NCI-H1930 (cell line): ENCODE results near the gene CPNE6.
A peak's percentile ranks its signal among the peaks of the same experiment; 100 is the strongest.

Experiments used
- DNase-seq, 2 experiments: peaks; one replicate each; lab custom pipeline; 2025; lab: John Stamatoyannopoulos, UW

CPNE6 gene

GRCh38 chr14:24054646-24055045, 16.7 kb upstream of the CPNE6 start:
- no peak for DNase-seq

DNA sequence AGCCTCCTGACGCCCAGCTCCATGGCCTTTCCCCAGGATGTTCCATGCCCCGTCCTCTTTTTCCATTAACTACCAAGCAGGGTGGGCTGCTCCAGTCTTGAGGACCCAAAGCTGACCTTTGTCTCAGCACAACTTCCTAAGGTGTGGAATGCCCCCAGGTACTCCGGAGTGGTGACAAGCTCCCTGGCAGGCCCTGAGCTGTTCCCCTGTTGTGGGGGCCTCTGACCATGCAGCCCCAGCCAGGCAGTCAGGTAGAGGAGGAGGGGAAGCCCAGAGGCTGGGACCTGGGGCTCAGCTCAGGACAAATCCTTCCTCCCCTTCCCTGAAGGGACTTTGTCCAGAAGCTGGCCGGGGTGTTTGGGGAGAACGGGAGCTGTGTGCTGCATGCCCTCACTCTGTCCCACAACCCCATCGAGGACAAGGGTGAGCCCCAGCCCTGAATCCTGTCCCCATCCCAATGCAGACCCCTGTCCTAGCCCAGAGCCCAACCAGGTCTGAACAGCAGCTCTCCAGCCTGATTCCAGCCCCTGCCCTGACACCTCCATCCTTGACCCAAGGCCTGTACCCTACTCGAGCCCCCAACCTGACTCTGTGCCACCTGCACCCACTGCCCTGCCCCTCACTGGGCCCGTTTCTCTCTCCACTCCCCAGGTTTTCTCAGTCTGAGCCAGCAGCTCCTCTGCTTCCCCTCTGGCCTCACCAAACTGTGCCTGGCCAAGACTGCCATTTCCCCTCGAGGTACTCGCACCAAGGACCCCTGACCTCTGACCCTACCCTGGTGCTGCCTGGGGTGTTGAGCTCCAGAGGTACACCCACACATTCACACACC, 15.2 kb upstream of the CPNE6 start:
- DNase-seq: no peak

DNA sequence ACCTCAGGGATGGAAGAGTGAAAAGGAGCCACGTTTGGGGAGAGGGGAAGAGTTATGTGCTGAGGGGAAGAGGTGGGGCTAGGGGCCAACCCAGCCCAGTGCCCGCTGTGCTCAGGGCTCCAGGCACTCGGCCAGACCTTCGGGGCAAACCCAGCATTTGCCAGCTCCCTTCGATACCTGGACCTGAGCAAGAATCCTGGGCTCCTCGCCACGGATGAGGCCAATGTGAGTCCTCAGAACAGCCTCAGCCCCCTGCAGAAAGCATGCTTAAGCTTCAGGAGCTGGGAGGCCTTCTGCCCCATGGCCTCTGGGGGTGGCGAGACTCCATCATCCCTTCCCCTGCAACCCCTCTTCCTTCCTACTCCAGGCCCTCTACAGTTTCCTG, 14.6 kb upstream of the CPNE6 start:
- DNase-seq: no peak

DNA sequence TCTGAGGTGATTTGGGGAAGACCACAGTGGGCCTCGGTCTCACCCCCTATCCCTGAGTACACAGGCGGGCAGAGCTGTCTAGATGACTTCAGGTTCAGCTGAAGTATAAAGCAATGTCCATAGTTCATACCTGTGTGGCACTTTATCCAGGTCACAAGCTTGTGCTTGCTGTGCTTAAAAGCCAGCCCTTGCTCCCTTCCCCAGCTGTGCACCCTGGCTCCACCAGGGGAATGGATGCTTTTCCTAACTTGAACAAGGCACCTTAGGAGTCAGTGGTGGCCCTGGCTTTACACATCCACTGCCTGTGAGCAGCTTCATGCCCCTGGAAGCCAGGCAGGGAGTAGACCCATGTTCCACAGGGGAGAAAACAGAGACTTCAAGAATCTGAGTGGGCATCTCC, 14.1 kb upstream of the CPNE6 start:
- DNase-seq: no peak

GRCh38 chr14:24057867-24058259, 13.5 kb upstream of the CPNE6 start:
- no peak for DNase-seq

DNA sequence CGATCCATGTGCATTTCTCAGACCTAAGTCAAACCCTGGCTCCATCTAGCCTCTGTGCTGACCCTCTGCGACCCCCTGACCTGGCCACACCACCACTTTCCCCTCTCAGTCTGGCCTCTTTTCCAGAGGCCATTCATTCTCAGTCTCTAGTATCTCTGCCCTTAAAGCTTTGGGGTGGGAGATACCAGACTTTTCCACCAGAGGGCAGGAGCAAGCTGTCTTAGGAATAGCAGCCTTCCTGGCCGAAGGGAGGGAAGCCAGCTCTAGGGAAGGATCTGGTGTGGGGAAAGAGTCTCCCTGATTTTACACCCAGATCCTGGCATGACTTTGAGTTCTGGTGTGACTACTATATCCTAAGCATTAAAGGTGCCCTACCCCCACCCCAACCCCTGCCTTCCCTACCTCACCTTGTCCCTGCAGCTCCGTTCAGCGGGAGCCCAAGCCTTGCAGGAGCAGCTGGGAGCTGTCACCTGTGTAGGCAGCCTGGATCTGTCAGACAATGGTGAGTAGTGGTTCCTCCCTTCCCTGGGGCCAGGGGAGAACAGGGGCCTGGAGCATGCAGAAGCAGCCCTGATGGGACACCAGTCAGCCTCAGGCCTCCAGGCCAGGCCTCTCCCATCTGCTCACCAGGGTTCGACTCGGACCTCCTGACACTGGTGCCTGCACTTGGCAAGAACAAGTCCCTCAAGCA, 13.0 kb upstream of the CPNE6 start:
- peak in 1 of 2 experiments; percentile 33 for DNase-seq

- no peak for DNase-seq
Observed at GRCh38 chr14:24058951-24059475, 12.3 kb upstream of the CPNE6 start.

GRCh38 chr14:24059841-24060388, 11.4 kb upstream of the CPNE6 start:
- no peak for DNase-seq

DNA sequence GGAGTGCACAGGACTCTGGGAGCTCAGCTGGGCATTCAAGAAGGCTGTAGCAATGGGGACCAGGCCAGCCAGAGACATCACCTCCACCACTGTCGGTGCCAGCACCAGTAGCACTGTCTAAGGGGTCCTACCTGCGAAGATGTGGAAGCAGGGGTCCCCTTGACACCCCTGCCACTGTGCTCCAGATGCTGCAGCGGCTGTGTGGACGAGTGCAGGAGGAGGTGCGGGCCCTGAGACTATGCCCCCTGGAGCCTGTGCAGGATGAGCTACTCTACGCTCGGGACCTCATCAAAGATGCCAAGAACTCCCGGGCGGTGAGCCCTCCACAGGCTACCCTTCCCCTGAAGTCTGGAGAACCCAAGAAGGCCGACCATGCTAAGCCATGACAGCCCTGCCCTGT, 10.9 kb upstream of the CPNE6 start:
- DNase-seq: no peak

DNA sequence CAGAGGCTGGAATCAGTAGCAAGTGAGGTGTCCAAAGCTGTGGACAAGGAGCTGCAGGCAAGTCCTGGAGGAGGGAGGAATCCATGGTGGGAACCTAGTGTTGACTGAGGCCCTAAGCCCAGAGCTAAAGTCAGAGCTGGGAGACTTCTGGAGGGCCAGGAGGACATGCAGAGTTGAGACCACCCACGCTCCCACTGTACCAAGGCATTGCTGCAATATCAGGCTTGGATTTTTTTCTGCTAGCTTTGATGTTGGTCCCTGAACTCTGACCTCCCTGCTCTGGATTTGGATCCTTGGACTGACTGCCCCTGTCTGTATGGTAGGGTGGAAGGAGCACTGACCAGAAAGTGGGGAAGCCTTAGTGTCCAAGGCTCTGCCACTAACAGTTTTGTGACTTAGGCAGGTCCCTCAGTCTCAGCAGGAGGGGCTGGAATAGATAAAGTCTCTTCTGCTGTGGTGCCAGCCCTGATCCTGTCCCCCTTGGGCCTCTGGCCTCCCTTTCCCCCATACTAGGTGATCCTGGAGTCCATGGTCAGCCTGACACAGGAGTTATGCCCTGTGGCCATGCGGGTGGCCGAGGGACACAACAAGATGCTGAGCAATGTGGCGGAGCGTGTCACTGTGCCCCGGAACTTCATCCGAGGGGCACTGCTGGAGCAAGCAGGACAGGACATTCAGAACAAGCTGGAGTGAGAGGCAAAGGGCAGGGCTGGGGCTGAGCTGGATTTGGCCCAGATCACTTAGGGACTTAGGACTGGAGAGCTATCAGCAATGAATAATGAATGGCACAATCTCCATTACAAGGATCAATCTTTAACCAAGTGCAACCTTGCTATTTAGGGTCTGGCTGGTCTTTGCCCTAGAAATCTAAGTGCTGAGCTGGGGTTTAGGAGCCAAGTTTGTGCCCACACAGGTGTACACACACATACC, 10.1 kb upstream of the CPNE6 start:
- no peak for DNase-seq

GRCh38 chr14:24062216-24062980, 9.0 kb upstream of the CPNE6 start:
- no peak for DNase-seq

DNA sequence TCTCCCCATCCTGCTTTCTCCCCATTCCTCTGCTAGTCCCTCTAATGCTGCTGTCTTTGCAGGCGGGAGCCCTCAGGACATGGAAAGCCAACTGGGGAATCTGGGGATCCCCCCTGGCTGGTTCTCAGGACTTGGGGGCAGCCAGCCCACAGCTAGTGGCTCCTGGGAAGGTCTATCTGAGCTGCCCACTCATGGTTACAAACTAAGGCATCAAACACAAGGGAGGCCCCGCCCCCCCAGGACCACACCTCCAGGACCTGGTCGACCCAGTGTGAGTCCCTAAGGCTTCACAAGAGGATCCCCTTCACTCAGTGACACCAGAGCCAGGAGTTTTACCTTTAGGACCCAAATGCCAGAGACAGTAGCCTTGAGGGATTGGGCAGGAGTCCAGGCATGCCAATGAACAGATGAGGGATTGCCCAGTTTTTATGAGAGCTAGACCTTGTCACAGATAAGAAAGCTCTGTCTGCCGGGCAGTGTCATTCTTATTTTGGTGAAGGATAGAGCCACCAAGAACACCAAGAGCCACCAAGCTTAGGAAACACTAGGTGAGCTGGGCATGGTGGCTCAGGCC, 8.0 kb upstream of the CPNE6 start:
- DNase-seq: no peak

DNA sequence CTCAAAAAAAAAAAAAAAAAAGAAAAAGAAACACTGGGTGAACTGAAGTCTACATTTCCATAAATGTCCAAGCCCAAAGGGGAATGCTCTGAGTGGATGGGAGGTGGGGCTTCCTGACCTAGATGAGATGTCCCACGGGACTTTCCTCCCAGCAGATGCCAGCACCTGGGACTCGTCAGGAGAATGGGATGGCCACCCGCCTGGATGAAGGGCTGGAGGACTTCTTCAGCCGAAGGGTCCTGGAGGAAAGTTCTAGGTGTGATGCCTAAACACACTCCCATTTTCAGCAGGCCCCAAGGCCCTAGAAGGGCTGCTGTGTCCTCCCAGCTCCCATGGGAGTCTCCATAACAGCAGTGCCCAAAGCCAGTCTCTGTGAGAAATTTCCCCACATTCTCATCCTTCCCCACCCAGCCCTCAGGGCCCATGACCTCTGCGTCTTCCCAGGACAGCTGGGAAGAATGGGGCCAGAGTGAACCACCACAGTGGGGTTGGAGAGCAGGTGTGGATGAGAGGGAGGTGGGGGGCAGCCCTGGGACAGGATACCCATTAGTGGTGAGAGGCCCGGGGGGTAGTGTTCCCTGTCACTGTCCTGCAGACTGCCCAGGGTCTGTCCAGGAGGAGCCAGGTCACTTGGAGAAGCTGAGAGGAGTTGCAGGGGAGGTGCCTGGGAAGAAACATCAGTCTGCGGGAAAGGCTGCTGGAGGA, 7.1 kb upstream of the CPNE6 start:
- DNase-seq: no peak

GRCh38 chr14:24064856-24065255, 6.5 kb upstream of the CPNE6 start:
- no peak for DNase-seq

GRCh38 chr14:24065408-24065807, 6.0 kb upstream of the CPNE6 start:
- DNase-seq: no peak

- DNase-seq: no peak
Observed at GRCh38 chr14:24066496-24067132, 4.7 kb upstream of the CPNE6 start.

DNA sequence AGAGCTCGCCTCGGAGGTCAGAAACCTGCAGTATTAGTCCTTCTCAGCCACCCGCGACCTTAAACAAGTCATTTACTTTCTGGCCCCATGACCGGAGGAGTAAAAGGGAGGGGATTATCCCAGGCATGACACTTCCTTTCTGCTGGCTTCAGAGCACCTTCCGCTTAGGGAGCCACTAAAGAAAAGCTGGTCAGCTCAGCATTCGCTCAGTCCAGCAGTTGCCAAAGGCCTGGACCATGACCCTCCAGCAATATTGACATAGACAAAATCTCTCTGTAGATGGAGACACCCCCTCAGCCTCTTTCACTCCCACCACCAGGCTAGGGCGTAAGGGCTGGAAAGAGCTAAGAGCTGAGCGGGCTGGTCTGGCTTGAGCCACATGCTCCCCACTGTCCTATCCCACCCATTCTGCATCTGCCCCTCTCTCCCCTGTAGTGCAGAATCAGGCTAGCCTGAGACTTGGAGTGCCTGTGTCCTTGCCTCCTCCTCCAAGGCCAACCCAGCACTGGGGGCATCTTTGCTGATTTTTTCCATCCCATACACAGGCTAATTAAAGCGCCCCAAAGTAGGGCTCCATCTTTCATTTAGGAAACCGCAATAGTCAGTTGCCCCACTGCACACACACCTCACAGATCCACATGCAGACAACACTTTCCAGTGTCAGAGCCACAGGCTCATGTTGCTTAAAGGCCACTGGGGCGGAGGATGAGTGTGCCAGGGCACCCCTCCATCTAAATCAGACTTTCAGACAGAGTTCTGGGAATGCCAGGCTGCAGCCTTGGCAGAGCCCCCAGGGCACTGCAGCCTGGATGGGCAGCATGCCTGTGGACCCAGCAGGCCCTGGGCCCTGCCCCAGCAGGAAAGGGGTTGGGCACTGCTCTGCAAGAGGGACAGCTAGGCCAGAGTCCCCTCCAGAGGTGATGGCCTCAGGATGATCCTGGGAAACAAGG, 4.0 kb upstream of the CPNE6 start:
- no peak for DNase-seq

GRCh38 chr14:24068711-24069410, 2.5 kb upstream of the CPNE6 start:
- DNase-seq: no peak
